Measurements from ENCODE around the gene DPH1.

The DPH1 gene

DNA sequence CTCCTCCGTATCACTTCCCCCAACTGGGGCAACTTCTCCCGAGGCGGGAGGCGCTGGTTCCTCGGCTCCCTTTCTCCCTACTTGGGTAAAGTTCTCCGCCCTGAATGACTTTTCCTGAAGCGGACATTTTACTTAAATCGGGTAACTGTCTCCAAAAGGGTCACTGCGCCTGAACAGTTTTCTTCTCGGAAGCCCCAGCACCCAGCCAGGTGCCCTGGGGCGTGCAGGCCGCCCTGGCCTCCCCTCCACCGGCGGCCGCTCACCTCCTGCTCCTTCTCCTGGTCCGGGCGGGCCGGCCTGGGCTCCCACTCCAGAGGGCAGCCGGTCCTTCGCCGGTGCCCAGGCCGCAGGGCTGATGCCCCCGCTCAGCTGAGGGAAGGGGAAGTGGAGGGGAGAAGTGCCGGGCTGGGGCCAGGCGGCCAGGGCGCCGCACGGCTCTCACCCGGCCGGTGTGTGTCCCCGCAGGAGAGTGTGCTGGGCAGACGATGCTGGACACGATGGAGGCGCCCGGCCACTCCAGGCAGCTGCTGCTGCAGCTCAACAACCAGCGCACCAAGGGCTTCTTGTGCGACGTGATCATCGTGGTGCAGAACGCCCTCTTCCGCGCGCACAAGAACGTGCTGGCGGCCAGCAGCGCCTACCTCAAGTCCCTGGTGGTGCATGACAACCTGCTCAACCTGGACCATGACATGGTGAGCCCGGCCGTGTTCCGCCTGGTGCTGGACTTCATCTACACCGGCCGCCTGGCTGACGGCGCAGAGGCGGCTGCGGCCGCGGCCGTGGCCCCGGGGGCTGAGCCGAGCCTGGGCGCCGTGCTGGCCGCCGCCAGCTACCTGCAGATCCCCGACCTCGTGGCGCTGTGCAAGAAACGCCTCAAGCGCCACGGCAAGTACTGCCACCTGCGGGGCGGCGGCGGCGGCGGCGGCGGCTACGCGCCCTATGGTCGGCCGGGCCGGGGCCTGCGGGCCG lies 26.5 kb downstream of the DPH1 start:
- Histone ChIP-seq H3K4me1 (ENCODE audit: control insufficient read depth, insufficient read depth, low read length, poor library complexity, severe bottlenecking) (peaks cover 31% of the 10 kb centered on the region), H3K27ac (ENCODE audit: insufficient read depth, low read length, poor library complexity, severe bottlenecking) (no peak overlapping the region), H3K4me3 (ENCODE audit: insufficient read depth, low read depth, low read length, poor library complexity, severe bottlenecking) (peak overlapping the region; percentile 49), H3K9me3 (ENCODE audit: control insufficient read depth, low read length) (no peaks in the 10 kb centered on the region), H3K36me3 (ENCODE audit: control insufficient read depth, insufficient read depth, low read length) (peaks cover 13% of the 10 kb centered on the region), H3K27me3 (replicated peaks; ENCODE audit: control insufficient read depth, insufficient read depth, low read length, poor library complexity, severe bottlenecking) (no peaks in the 10 kb centered on the region)
- peak in 2 of 3 donors; percentile 33 to 34 for DNase-seq

DNA sequence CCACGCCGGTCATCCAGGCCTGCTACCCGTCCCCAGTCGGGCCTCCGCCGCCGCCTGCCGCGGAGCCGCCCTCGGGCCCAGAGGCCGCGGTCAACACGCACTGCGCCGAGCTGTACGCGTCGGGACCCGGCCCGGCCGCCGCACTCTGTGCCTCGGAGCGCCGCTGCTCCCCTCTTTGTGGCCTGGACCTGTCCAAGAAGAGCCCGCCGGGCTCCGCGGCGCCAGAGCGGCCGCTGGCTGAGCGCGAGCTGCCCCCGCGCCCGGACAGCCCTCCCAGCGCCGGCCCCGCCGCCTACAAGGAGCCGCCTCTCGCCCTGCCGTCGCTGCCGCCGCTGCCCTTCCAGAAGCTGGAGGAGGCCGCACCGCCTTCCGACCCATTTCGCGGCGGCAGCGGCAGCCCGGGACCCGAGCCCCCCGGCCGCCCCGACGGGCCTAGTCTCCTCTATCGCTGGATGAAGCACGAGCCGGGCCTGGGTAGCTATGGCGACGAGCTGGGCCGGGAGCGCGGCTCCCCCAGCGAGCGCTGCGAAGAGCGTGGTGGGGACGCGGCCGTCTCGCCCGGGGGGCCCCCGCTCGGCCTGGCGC lies 27.3 kb downstream of the DPH1 start:
- H3K4me3 ChIP-seq (ENCODE audit: insufficient read depth, low read depth, low read length, poor library complexity, severe bottlenecking), result no peak overlapping the region
- peaks cover 29% of the 10 kb centered on the region for H3K4me1 ChIP-seq (ENCODE audit: control insufficient read depth, insufficient read depth, low read length, poor library complexity, severe bottlenecking)
- no peaks in the 10 kb centered on the region for H3K9me3 ChIP-seq (ENCODE audit: control insufficient read depth, low read length)
- peaks cover 18% of the 10 kb centered on the region for H3K36me3 ChIP-seq (ENCODE audit: control insufficient read depth, insufficient read depth, low read length)
- no peaks in the 10 kb centered on the region for H3K27me3 ChIP-seq (replicated peaks; ENCODE audit: control insufficient read depth, insufficient read depth, low read length, poor library complexity, severe bottlenecking)
- no peak overlapping the region for H3K27ac ChIP-seq (ENCODE audit: insufficient read depth, low read length, poor library complexity, severe bottlenecking)
- no peak for DNase-seq

DNA sequence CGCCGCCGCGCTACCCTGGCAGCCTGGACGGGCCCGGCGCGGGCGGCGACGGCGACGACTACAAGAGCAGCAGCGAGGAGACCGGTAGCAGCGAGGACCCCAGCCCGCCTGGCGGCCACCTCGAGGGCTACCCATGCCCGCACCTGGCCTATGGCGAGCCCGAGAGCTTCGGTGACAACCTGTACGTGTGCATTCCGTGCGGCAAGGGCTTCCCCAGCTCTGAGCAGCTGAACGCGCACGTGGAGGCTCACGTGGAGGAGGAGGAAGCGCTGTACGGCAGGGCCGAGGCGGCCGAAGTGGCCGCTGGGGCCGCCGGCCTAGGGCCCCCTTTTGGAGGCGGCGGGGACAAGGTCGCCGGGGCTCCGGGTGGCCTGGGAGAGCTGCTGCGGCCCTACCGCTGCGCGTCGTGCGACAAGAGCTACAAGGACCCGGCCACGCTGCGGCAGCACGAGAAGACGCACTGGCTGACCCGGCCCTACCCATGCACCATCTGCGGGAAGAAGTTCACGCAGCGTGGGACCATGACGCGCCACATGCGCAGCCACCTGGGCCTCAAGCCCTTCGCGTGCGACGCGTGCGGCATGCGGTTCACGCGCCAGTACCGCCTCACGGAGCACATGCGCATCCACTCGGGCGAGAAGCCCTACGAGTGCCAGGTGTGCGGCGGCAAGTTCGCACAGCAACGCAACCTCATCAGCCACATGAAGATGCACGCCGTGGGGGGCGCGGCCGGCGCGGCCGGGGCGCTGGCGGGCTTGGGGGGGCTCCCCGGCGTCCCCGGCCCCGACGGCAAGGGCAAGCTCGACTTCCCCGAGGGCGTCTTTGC lies 28.0 kb downstream of the DPH1 start:
- H3K4me3 ChIP-seq (ENCODE audit: insufficient read depth, low read depth, low read length, poor library complexity, severe bottlenecking), result no peak overlapping the region
- no peaks in the 10 kb centered on the region for H3K27me3 ChIP-seq (replicated peaks; ENCODE audit: control insufficient read depth, insufficient read depth, low read length, poor library complexity, severe bottlenecking)
- no peak overlapping the region for H3K27ac ChIP-seq (ENCODE audit: insufficient read depth, low read length, poor library complexity, severe bottlenecking)
- DNase-seq, result no peak
- peaks cover 27% of the 10 kb centered on the region for H3K4me1 ChIP-seq (ENCODE audit: control insufficient read depth, insufficient read depth, low read length, poor library complexity, severe bottlenecking)
- no peaks in the 10 kb centered on the region for H3K9me3 ChIP-seq (ENCODE audit: control insufficient read depth, low read length)
- H3K36me3 ChIP-seq (ENCODE audit: control insufficient read depth, insufficient read depth, low read length), result peaks cover 19% of the 10 kb centered on the region

DNA sequence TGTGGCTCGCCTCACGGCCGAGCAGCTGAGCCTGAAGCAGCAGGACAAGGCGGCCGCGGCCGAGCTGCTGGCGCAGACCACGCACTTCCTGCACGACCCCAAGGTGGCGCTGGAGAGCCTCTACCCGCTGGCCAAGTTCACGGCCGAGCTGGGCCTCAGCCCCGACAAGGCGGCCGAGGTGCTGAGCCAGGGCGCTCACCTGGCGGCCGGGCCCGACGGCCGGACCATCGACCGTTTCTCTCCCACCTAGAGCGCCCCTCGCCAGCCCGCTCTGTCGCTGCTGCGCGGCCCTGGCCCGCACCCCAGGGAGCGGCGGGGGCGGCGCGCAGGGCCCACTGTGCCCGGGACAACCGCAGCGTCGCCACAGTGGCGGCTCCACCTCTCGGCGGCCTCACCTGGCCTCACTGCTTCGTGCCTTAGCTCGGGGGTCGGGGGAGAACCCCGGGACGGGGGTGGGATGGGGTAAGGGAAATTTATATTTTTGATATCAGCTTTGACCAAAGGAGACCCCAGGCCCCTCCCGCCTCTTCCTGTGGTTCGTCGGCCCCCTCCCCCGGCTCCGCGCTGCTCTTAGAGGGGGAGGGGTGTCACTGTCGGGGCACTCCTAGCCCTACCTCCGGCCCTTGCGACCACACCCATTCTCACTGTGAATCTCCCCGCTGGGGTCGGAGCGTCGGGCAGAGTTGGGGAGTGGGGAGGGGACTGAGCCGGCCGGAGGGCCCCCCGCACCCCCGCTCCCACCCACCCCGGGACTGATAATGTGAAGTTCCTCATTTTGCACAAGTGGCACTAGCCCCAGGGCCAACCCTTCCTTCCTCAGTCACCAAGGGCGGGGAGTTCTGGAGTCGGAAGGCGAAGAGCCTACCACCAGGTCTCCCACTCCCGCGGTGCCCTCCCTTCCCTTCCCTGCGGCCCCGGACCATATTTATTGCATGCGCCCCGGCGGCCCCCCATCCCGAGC lies 28.9 kb downstream of the DPH1 start:
- no peaks in the 10 kb centered on the region for H3K9me3 ChIP-seq (ENCODE audit: control insufficient read depth, low read length)
- H3K4me1 ChIP-seq (ENCODE audit: control insufficient read depth, insufficient read depth, low read length, poor library complexity, severe bottlenecking), result peaks cover 18% of the 10 kb centered on the region
- no peak overlapping the region for H3K27ac ChIP-seq (ENCODE audit: insufficient read depth, low read length, poor library complexity, severe bottlenecking)
- no peak overlapping the region for H3K4me3 ChIP-seq (ENCODE audit: insufficient read depth, low read depth, low read length, poor library complexity, severe bottlenecking)
- DNase-seq, result peak; percentile 20 to 54 (median 37)
- H3K36me3 ChIP-seq (ENCODE audit: control insufficient read depth, insufficient read depth, low read length), result peaks cover 28% of the 10 kb centered on the region
- no peaks in the 10 kb centered on the region for H3K27me3 ChIP-seq (replicated peaks; ENCODE audit: control insufficient read depth, insufficient read depth, low read length, poor library complexity, severe bottlenecking)

DNA sequence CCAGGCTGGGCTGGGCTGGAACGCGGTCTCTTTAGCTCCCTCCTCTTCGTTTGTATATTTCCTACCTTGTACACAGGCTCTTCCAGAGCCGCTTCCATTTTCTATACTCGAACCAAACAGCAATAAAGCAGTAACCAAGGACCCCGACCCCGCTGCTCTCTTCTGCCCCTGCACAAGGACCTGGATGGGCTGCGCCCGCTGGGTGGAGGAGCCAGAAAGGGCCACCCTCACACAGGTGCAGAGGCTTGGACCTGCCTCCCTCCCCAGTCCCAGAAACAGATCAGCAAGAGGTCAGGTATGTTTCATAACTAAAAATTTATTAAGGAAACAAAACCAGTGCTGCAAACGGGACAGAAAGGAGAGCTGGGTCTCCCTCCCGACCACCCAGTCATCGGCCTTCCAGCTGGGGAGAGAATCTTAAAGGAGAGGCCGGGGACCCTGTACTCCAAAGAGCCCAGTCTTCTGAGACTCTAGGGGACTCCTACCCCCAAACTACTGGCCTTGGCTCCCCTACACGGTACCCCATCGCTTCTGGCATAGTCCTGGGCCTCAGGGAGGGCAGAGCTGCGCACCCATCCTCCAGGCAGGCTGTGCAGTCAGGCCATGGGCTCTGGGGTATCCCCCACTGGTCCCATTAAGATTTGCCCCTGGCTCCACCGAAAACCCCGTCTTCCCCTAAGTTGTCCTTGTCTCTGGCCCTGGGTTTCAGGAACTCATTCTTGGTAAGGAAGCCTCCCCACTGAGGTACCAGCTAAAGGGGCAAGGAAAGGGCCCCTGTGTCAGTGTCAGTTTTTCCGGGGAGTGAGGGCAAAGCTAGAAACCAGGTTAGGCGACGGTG lies 29.8 kb downstream of the DPH1 start:
- H3K27me3 ChIP-seq (replicated peaks; ENCODE audit: control insufficient read depth, insufficient read depth, low read length, poor library complexity, severe bottlenecking), result no peaks in the 10 kb centered on the region
- H3K36me3 ChIP-seq (ENCODE audit: control insufficient read depth, insufficient read depth, low read length), result peaks cover 37% of the 10 kb centered on the region
- no peaks in the 10 kb centered on the region for H3K9me3 ChIP-seq (ENCODE audit: control insufficient read depth, low read length)
- H3K4me1 ChIP-seq (ENCODE audit: control insufficient read depth, insufficient read depth, low read length, poor library complexity, severe bottlenecking), result peaks cover 9% of the 10 kb centered on the region
- no peak for DNase-seq
- H3K27ac ChIP-seq (ENCODE audit: insufficient read depth, low read length, poor library complexity, severe bottlenecking), result no peak overlapping the region
- H3K4me3 ChIP-seq (ENCODE audit: insufficient read depth, low read depth, low read length, poor library complexity, severe bottlenecking), result no peak overlapping the region

DNA sequence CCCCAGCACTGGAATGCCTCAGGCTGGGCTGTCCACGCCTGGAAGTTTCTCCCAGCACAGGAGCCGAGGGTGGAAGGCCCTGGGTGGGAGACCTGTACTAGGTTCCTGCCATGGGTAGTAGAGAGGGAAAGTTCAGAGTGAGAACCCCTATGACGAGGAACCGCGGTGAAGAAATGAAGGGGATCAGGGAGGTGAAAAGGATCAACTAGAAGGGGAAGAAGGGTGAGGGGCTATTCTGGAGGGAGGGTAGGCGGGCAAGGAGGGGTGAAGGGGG lies 30.4 kb downstream of the DPH1 start:
- no peak overlapping the region for H3K4me3 ChIP-seq (ENCODE audit: insufficient read depth, low read depth, low read length, poor library complexity, severe bottlenecking)
- no peak for DNase-seq
- H3K27me3 ChIP-seq (replicated peaks; ENCODE audit: control insufficient read depth, insufficient read depth, low read length, poor library complexity, severe bottlenecking), result no peaks in the 10 kb centered on the region
- no peak overlapping the region for H3K27ac ChIP-seq (ENCODE audit: insufficient read depth, low read length, poor library complexity, severe bottlenecking)
- no peaks in the 10 kb centered on the region for H3K9me3 ChIP-seq (ENCODE audit: control insufficient read depth, low read length)
- H3K4me1 ChIP-seq (ENCODE audit: control insufficient read depth, insufficient read depth, low read length, poor library complexity, severe bottlenecking), result peaks cover 9% of the 10 kb centered on the region
- H3K36me3 ChIP-seq (ENCODE audit: control insufficient read depth, insufficient read depth, low read length), result peaks cover 40% of the 10 kb centered on the region

DNA sequence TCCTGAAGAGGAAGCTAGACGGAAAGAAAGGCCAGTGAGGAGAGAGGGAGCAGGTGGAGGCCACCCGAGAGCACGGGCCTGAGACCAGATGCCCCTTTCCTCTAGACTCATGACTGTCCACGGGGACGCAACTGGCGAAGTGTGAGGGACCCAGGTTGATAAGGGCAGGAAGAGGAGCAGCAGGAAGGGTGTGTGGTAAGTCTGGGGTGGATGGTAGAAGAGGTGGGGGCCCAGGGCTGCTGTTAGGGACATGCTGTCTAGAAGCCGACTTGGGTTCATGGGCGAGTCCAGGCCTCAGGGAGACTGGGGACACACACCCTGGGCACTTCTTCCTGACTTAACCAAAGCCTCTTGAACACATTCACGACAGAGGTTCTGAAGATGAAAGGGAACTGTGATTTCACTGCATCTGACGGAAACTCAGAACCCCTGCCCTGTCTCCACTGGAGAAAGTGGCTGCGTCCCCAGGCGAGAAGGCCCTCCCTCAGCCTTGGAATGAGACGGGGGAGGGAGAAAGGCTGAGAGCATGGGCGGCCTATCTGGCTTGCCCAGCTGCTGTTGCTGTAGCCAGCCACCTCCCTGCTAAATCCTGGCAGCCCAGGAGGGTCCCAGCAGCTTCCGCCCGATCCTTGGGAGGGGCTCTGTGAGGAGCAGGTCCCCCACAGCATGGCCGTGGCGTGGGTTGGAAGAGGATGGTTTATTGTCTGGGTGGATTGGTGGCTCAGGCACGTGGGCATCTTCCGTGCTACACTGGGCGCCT lies 30.9 kb downstream of the DPH1 start:
- peaks cover 45% of the 10 kb centered on the region for H3K36me3 ChIP-seq (ENCODE audit: control insufficient read depth, insufficient read depth, low read length)
- H3K27ac ChIP-seq (ENCODE audit: insufficient read depth, low read length, poor library complexity, severe bottlenecking), result no peak overlapping the region
- peaks cover 9% of the 10 kb centered on the region for H3K4me1 ChIP-seq (ENCODE audit: control insufficient read depth, insufficient read depth, low read length, poor library complexity, severe bottlenecking)
- H3K9me3 ChIP-seq (ENCODE audit: control insufficient read depth, low read length), result no peaks in the 10 kb centered on the region
- no peaks in the 10 kb centered on the region for H3K27me3 ChIP-seq (replicated peaks; ENCODE audit: control insufficient read depth, insufficient read depth, low read length, poor library complexity, severe bottlenecking)
- no peak for DNase-seq
- H3K4me3 ChIP-seq (ENCODE audit: insufficient read depth, low read depth, low read length, poor library complexity, severe bottlenecking), result no peak overlapping the region

DNA sequence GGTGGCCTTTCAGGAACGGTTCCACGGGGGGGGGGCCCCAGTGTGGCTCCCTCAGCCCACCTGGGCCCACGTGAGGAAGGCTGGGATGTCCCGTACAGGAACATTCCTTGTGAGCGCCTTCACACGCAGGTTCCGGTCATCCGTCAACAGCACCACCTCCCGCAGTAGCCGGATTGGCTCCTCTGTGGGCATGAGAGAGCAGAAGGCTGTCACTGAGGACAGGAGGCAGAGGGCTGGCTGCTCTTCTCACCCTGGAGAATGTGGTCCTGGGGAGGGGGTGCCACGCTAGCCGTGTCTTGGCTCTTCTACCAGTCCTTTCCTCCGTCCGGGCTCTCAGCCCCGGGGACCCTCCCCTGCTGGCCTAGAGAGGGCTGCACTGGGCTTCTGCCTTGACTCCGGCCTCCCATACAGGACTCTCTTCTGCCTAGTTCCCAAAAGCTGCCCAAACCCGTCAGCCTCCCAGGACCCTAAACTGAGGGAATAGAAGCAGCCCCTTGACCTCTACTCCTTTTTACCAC lies 31.5 kb downstream of the DPH1 start:
- H3K4me3 ChIP-seq (ENCODE audit: insufficient read depth, low read depth, low read length, poor library complexity, severe bottlenecking), result no peak overlapping the region
- peaks cover 49% of the 10 kb centered on the region for H3K36me3 ChIP-seq (ENCODE audit: control insufficient read depth, insufficient read depth, low read length)
- no peaks in the 10 kb centered on the region for H3K9me3 ChIP-seq (ENCODE audit: control insufficient read depth, low read length)
- peaks cover 3% of the 10 kb centered on the region for H3K4me1 ChIP-seq (ENCODE audit: control insufficient read depth, insufficient read depth, low read length, poor library complexity, severe bottlenecking)
- H3K27me3 ChIP-seq (replicated peaks; ENCODE audit: control insufficient read depth, insufficient read depth, low read length, poor library complexity, severe bottlenecking), result no peaks in the 10 kb centered on the region
- H3K27ac ChIP-seq (ENCODE audit: insufficient read depth, low read length, poor library complexity, severe bottlenecking), result no peak overlapping the region
- no peak for DNase-seq
